Mesothelial cell of epicardium (in vitro differentiated cells): ENCODE data around the gene COPS2. TPM values are rescaled to one million over a fixed set of nuclear protein-coding genes. Genes with fewer than 3 reads are reported as not detected.
"Not testable (repeated sequence)": the region's sequence is repeated elsewhere in the genome, so short reads cannot be mapped to it uniquely, and the experiment has no call there.

Source experiments
- DNase-seq, 2 experiments: peaks; one replicate each; pipeline ENCODE4 v3.0.0; 2021; ENCODE audit warnings: low spot score in 2 of 2; ENCODE audit not compliant: unreplicated experiment in 2 of 2
- H3K27ac Mint-ChIP-seq: 2 replicates; pipeline ENCODE4 v1.8.0; 2021; ENCODE audit warnings: mixed read lengths
- H3K27me3 Mint-ChIP-seq: 2 replicates; pipeline ENCODE4 v1.8.0; 2021; ENCODE audit warnings: low read depth, mixed read lengths
- H3K36me3 Mint-ChIP-seq: 2 replicates; pipeline ENCODE4 v1.8.0; 2021; ENCODE audit warnings: mixed read lengths
- H3K4me1 Mint-ChIP-seq: 2 replicates; pipeline ENCODE4 v1.8.0; 2021; ENCODE audit warnings: mixed read lengths
- H3K4me3 Mint-ChIP-seq: 2 replicates; pipeline ENCODE4 v1.8.0; 2021; ENCODE audit warnings: mild to moderate bottlenecking, moderate library complexity, mixed read lengths
- H3K9me3 Mint-ChIP-seq: 2 replicates; pipeline ENCODE4 v1.8.0; 2021; ENCODE audit warnings: mixed read lengths
- CTCF ChIP-seq: fragments of 200-600 bp; sonication (generic); IDR thresholded peaks from one replicate; pipeline ENCODE4 v1.5.0; 2021; ENCODE audit warnings: antibody characterized with exemption; ENCODE audit not compliant: unreplicated experiment
- microRNA-seq: library from miRNA; unstranded; fragments of <30 nt; microRNA quantifications from one replicate; pipeline ENCODE4 v1.2.0, GENCODE V29; 2021; ENCODE audit warnings: inconsistent platforms, mixed read lengths
- total RNA-seq: library from RNA; stranded (reverse); gene quantifications from 3 replicates; pipeline ENCODE4 v1.2.1, GENCODE V29; 2021

Gene COPS2
- total RNA-seq, 1 donor from 2014 or later, result 79.9 TPM

DNA sequence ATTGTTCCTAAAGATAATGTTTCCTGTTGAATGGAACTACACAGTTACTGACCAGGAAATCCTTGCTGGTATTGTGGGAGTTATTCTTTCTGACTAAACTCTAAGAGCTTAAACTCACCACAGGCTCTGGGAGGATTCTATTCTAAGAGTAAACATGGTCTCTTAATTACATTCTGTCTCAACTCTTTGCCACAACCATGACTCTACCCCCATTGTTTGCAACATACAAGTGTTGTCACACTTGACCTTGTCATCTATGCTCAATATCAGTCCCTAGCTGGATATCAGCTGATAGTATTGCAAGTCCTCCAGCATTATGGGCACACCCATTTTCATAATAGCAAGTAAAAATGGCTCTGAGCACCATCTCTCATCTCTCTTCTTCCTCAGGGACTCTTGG is 79.5 kb downstream of the COPS2 start:
- TF ChIP-seq CTCF, result no peak
- H3K36me3 Mint-ChIP-seq, result no peaks in the 10 kb centered on the region
- H3K27me3 Mint-ChIP-seq, result peaks cover 5% of the 10 kb centered on the region
- H3K9me3 Mint-ChIP-seq, result peaks cover 4% of the 10 kb centered on the region
- H3K27ac Mint-ChIP-seq, result no peak overlapping the region
- H3K4me1 Mint-ChIP-seq, result no peaks in the 10 kb centered on the region
- H3K4me3 Mint-ChIP-seq, result no peak overlapping the region
- no peak for DNase-seq

DNA sequence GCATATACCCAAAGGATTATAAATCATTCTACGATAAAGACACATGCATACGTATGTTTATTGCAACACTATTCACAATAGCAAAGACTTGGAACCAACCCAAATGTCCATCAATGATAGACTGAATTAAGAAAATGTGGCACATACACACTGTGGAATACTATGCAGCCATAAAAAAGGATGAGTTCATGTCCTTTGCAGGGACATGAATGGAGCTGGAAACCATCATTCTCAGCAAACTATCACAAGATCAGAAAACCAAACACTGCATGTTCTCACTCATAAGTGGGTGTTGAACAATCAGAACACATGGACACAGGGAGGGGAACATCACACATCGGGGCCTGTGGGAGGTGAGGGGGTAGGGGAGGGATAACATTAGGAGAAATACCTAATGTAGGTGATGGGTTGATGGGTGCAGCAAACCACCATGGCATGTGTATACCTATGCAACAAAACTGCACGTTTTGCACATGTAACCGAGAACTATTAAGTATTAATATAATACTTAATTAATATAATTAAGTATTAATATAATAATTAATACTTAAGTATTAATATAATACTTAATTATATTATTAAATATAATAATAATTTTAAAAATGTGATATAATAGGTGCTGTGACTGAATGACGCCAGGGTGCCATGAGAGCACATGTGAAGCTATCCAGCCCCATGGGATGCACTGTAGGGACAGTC is 80.7 kb downstream of the COPS2 start:
- H3K36me3 Mint-ChIP-seq, H3K27me3 Mint-ChIP-seq, H3K4me1 Mint-ChIP-seq, H3K4me3 Mint-ChIP-seq, H3K27ac Mint-ChIP-seq, DNase-seq: not testable (repeated sequence)
- peaks cover 13% of the 10 kb centered on the region for H3K9me3 Mint-ChIP-seq

Small RNA genes lying within 50 kb of the gene (microRNA-seq; reads per million reads assigned to microRNA genes)
- not detected for gene MIR4716

Other genes starting within 250 kb of the COPS2 start
- gene SHC4, start 191.7 kb downstream of the COPS2 start, total RNA-seq, result 0.58 to 0.90 TPM (median 0.64 TPM) in 3 replicates
- 53.4 to 64.2 TPM (median 58.9 TPM) in 3 replicates for gene SECISBP2L, start 109.2 kb downstream of the COPS2 start, total RNA-seq
- 22.1 to 26.1 TPM (median 25.4 TPM) in 3 replicates for gene GALK2, start 14.6 kb upstream of the COPS2 start, total RNA-seq